Measurements from ENCODE around the gene CNOT2. TPM values are rescaled to one million over a fixed set of nuclear protein-coding genes. Genes with fewer than 3 reads are reported as not detected.
A peak's percentile ranks its signal among the peaks of the same experiment; 100 is the strongest.

Gene CNOT2
- total RNA-seq, 1 donor from 2014 or later: 74.4 TPM

DNA sequence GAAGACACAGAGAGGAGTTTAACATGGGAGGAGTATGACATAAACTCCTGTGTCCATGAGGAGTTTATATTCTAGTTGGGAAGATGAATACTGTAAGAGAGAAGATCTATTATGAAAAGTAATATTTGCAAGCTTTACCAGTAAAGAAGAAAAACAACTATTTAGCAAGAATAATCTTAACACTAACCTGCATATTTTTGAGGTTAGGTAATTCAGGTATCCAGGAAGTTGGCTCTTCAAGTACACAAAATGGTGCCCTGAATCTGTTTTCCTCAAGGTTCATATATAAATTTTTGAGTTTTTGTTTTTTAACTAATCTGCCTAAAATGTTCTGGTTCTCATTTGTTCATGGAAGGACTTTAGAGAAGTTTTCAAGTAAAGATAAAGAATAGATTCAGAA lies 89.0 kb downstream of the CNOT2 start:
- H3K4me3 Mint-ChIP-seq: no peak overlapping the region
- peaks cover 39% of the 10 kb centered on the region for H3K36me3 Mint-ChIP-seq (ENCODE audit: low read depth)
- intact Hi-C loops (cut with micrococcal nuclease): no loop called here

DNA sequence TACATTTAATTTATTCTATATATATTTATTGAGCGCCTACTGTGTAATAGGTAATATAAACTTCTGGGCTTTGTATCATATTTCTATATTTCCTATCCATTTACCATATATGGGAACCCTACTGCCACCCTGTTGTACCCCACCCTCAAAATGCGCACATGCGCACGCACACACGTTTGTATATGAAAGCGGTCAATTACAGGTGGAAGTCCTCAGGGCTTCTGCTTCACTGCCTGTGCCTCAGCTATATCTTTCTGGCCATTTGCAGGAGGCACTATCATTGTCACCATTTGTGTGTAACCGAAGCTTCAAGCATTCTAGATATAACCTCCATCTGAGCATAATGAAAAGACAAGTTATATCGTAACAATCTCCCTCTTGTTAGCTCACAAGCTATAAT lies 91.5 kb downstream of the CNOT2 start:
- Mint-ChIP-seq H3K4me3 (no peak overlapping the region), H3K27me3 (no peaks in the 10 kb centered on the region), H3K36me3 (ENCODE audit: low read depth) (peaks cover 43% of the 10 kb centered on the region), H3K9me3 (peaks cover 3% of the 10 kb centered on the region), H3K4me1 (peaks cover 4% of the 10 kb centered on the region), H3K27ac (no peak overlapping the region)
- no peak for DNase-seq
- intact Hi-C loops (cut with micrococcal nuclease): no loop called here

More for the DNA sequence above, 89.0 kb downstream of the CNOT2 start:
- no peak overlapping the region for H3K27ac Mint-ChIP-seq
- peaks cover 3% of the 10 kb centered on the region for H3K9me3 Mint-ChIP-seq
- H3K4me1 Mint-ChIP-seq: peaks cover 4% of the 10 kb centered on the region
- DNase-seq: no peak
- H3K27me3 Mint-ChIP-seq: no peaks in the 10 kb centered on the region

GRCh38 chr12:70338531-70338930 lies 95.3 kb downstream of the CNOT2 start:
- no peaks in the 10 kb centered on the region for H3K27me3 Mint-ChIP-seq
- H3K4me1 Mint-ChIP-seq: no peaks in the 10 kb centered on the region
- no peak overlapping the region for H3K4me3 Mint-ChIP-seq
- peaks cover 55% of the 10 kb centered on the region for H3K36me3 Mint-ChIP-seq (ENCODE audit: low read depth)
- H3K9me3 Mint-ChIP-seq: no peaks in the 10 kb centered on the region
- intact Hi-C loops (cut with micrococcal nuclease): no loop called here
- no peak for DNase-seq
- H3K27ac Mint-ChIP-seq: no peak overlapping the region

DNA sequence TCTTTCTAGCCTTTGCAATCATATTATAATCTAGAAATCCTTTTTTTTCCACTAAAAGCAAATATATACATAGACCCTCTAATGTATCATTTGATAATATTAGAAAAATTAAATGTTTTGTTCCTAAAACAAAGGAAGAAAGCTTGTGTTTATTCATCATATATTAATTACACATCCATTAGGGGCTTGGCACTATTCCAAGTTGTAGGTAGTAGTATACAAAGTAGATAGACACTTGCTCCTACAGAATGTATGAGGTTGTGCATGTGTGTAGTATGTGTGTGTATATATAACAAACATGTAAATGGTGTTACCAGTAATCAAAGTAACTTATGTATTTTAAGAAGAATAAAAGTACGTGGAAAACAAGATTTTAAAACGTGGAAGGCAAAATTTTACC lies 107.8 kb downstream of the CNOT2 start:
- Mint-ChIP-seq H3K9me3 (no peaks in the 10 kb centered on the region), H3K4me3 (no peak overlapping the region), H3K27me3 (no peaks in the 10 kb centered on the region), H3K27ac (no peak overlapping the region), H3K36me3 (ENCODE audit: low read depth) (peaks cover 24% of the 10 kb centered on the region), H3K4me1 (no peaks in the 10 kb centered on the region)
- no peak for DNase-seq
- intact Hi-C loops (cut with micrococcal nuclease): no loop called here

DNA sequence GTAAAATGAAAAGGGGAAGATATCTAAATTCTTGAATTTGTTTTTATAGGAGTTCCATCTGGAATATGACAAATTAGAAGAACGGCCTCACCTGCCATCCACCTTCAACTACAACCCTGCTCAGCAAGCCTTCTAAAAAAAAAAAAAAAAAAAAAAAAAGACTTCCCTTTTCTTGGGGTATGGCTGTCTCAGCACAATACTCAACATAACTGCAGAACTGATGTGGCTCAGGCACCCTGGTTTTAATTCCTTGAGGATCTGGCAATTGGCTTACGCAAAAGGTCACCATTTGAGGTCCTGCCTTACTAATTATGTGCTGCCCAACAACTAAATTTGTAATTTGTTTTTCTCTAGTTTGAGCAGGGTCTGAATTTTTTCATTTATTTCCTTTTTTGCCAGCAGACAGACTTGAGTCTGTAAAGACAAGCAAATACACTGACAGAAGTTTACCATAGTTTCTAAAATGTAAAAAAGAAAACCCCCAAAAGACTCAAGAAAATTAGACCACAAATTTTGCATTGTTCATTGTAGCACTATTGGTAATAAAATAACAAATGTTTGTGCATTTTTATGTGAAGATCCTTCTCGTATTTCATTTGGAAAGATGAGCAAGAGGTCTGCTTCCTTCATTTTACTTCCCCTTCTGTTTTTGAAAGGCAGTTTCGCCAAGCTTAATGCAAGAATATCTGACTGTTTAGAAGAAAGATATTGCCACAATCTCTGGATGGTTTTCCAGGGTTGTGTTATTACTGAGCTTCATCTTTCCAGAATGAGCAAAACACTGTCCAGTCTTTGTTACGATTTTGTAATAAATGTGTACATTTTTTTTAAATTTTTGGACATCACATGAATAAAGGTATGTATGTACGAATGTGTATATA lies 110.8 kb downstream of the CNOT2 start:
- H3K27me3 Mint-ChIP-seq: no peaks in the 10 kb centered on the region
- no peaks in the 10 kb centered on the region for H3K4me1 Mint-ChIP-seq
- H3K27ac Mint-ChIP-seq: no peak overlapping the region
- intact Hi-C loops (cut with micrococcal nuclease): loop anchor here (1.0 kb wide), 1 partner anchor 8 kb away; no protein-coding TSS in a partner anchor
- H3K4me3 Mint-ChIP-seq: no peak overlapping the region
- H3K9me3 Mint-ChIP-seq: no peaks in the 10 kb centered on the region
- peaks cover 22% of the 10 kb centered on the region for H3K36me3 Mint-ChIP-seq (ENCODE audit: low read depth)
- no peak for DNase-seq

DNA sequence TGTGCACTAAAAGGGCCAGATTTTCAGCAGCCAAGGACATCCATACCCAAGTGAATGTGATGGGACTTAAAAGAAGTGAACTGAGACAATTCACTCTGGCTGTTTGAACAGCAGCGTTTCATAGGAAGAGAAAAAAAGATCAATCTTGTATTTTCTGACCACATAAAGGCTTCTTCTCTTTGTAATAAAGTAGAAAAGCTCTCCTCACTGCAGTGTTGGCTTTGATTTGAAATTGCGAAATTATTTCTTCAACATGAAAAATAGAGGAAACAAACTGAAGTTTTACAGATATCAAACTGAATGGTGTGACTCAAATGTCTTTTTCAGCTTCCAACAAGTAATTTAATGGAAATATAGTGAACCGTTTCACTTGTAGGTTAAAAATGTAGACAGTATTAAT lies 111.6 kb downstream of the CNOT2 start:
- Mint-ChIP-seq H3K27ac (no peak overlapping the region), H3K36me3 (ENCODE audit: low read depth) (peaks cover 20% of the 10 kb centered on the region), H3K4me3 (no peak overlapping the region), H3K4me1 (no peaks in the 10 kb centered on the region), H3K27me3 (no peaks in the 10 kb centered on the region), H3K9me3 (no peaks in the 10 kb centered on the region)
- no peak for DNase-seq
- intact Hi-C loops (cut with micrococcal nuclease): no loop called here

GRCh38 chr12:70355972-70356371 lies 112.7 kb downstream of the CNOT2 start:
- no peak for DNase-seq
- Mint-ChIP-seq H3K4me3 (no peak overlapping the region), H3K9me3 (no peaks in the 10 kb centered on the region), H3K4me1 (no peaks in the 10 kb centered on the region), H3K27me3 (no peaks in the 10 kb centered on the region), H3K36me3 (ENCODE audit: low read depth) (peaks cover 20% of the 10 kb centered on the region), H3K27ac (no peak overlapping the region)
- intact Hi-C loops (cut with micrococcal nuclease): no loop called here

DNA sequence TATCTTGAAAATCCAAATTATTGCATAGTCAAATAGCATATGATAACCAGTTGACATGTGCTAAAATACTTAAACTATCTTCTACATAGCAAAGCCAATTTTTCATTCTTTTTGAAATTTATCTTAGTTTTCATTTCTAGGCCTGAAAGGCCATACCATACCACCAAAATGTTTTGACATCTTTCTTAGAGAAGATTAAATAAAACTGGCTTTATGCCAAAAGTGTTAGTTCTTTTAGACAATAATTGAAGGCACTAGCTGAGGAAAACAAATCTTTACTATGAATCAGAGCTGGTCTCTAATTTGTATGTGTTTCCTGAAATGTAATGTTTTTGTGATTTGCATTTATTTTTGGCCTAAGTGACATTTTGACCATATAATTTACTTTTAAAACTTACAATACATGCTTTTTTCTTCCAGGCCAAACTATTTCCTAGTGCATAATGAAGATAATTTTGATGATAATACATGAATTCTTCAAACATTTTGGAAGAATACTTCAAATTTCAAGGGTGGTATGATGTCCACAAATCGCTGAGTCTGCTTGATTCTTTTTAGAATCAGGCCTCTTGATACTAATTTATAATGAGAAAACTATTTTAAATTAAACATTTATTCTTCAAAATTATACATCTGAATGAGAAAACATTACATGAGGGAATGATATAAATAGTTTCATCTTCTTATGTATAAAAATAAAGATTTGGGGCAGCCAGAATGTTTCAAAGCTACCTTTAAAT lies 116.4 kb downstream of the CNOT2 start:
- Mint-ChIP-seq H3K36me3 (ENCODE audit: low read depth) (peaks cover 6% of the 10 kb centered on the region), H3K9me3 (no peaks in the 10 kb centered on the region), H3K4me3 (no peak overlapping the region), H3K4me1 (no peaks in the 10 kb centered on the region), H3K27ac (no peak overlapping the region), H3K27me3 (peaks cover 13% of the 10 kb centered on the region)
- DNase-seq: no peak
- intact Hi-C loops (cut with micrococcal nuclease): no loop called here

DNA sequence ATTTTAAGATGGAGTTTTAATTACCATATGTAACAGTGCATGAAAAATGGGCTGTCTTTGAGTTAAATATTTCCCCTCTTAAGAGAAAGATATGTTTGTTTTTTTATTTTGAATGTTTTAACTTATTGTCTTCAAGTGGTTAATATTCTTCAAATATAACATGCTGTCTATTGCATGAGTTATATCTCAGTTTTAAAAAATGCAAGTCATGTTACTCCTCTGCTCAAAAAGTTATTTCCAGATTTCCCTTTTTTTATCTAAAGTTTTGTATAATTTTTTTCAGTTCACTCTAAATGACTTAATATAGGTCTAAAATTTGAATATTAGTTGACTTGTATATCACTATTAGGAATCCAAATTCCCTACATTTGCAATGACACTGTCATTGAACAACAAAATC lies 117.0 kb downstream of the CNOT2 start:
- H3K9me3 Mint-ChIP-seq: no peaks in the 10 kb centered on the region
- peaks cover 3% of the 10 kb centered on the region for H3K36me3 Mint-ChIP-seq (ENCODE audit: low read depth)
- intact Hi-C loops (cut with micrococcal nuclease): no loop called here
- no peak overlapping the region for H3K4me3 Mint-ChIP-seq
- H3K27ac Mint-ChIP-seq: no peak overlapping the region
- peaks cover 6% of the 10 kb centered on the region for H3K4me1 Mint-ChIP-seq
- DNase-seq: no peak
- H3K27me3 Mint-ChIP-seq: peaks cover 19% of the 10 kb centered on the region

GRCh38 chr12:70364695-70365397 lies 121.6 kb downstream of the CNOT2 start:
- no peak for DNase-seq
- Mint-ChIP-seq H3K9me3 (no peaks in the 10 kb centered on the region), H3K4me3 (peak overlapping the region; percentile 82), H3K4me1 (peaks cover 17% of the 10 kb centered on the region), H3K27me3 (peaks cover 39% of the 10 kb centered on the region), H3K36me3 (ENCODE audit: low read depth) (peaks cover 2% of the 10 kb centered on the region), H3K27ac (no peak overlapping the region)
- intact Hi-C loops (cut with micrococcal nuclease): no loop called here

DNA sequence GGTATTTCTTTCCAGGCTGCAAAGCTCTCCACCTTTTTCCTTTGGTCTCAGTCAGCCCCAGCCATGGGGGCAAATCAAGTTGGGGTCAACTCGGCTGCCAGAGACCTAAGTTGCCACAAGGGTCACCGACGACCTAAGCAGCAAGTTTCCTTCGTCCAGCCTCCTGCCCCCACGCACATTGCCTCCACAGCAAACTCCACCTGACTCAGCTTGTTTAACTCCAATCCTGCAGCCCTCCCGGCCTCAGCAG lies 122.1 kb downstream of the CNOT2 start:
- no peaks in the 10 kb centered on the region for H3K9me3 Mint-ChIP-seq
- H3K36me3 Mint-ChIP-seq (ENCODE audit: low read depth): peaks cover 2% of the 10 kb centered on the region
- no peak overlapping the region for H3K27ac Mint-ChIP-seq
- peak overlapping the region; percentile 82 for H3K4me3 Mint-ChIP-seq
- peaks cover 17% of the 10 kb centered on the region for H3K4me1 Mint-ChIP-seq
- peaks cover 39% of the 10 kb centered on the region for H3K27me3 Mint-ChIP-seq
- DNase-seq: no peak
- intact Hi-C loops (cut with micrococcal nuclease): no loop called here

DNA sequence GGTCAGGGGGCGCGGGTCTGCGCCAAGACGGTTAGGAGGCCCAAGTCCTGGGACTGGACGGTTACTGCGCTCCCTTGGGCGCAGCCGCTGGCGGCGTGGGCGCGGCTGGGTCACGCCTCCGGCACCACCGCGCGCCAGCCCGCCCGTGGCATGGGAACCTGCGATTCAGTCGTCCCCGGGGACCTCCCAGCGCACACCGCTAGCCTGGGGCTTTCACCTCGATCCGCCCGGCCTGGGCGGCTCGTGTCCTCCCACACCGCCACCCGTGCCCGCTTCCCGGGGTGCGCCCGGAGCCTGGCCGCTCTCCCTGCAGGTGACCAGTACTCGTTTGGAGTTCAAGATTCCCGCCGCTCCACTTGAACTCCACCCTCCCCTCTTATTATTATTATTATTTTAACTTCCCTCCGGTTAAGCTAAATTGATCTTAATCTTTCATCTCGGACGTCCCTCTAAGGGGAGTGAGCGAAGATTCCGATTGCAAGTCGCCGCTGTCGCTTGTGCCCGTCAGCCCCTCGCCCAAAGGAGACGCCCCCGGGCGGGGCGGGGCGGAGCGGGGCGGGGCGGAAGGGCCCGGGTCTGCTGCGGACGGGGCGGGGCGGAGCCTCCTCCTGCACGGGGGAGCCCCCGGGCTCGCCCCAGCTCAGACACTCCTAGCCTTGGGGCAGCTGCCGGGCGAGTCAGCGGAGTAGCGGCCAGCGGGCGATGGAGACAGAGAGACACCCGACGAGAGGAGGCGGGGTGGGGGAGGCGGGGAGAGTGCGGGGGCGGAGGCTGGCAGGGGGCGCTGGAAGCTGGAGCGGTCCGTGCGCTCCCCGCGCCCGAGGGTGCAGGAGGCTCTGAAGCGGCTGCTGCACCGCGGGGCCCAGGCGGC lies 122.7 kb downstream of the CNOT2 start, which contains the start of gene KCNMB4:
Gene KCNMB4, plus strand, starts transcription at position 643 of the 871 bp plus-strand sequence. CDS start 445 bp downstream, outside the sequence.
- intact Hi-C loops (cut with micrococcal nuclease): loop anchor here (1.0 kb wide), 1 partner anchor 124 kb away; no protein-coding TSS in a partner anchor
- no peaks in the 10 kb centered on the region for H3K9me3 Mint-ChIP-seq
- peaks cover 39% of the 10 kb centered on the region for H3K27me3 Mint-ChIP-seq

GRCh38 chr12:70366581-70367257 lies 123.5 kb downstream of the CNOT2 start:
- Mint-ChIP-seq H3K27me3 (peaks cover 39% of the 10 kb centered on the region), H3K4me3 (peak overlapping the region; percentile 92), H3K27ac (peak overlapping the region; percentile 58), H3K4me1 (peaks cover 17% of the 10 kb centered on the region), H3K36me3 (ENCODE audit: low read depth) (peaks cover 2% of the 10 kb centered on the region), H3K9me3 (no peaks in the 10 kb centered on the region)
- intact Hi-C loops (cut with micrococcal nuclease): loop anchor here (1.0 kb wide), 1 partner anchor 124 kb away; no protein-coding TSS in a partner anchor
- peak; percentile 89 for DNase-seq

More for the DNA sequence above, 122.7 kb downstream of the CNOT2 start, which contains the start of gene KCNMB4:
- H3K4me3 Mint-ChIP-seq: peak within 1 kb of the TSS; percentile 92
- peaks cover 2% of the 10 kb centered on the region for H3K36me3 Mint-ChIP-seq (ENCODE audit: low read depth)
- peak; percentile 94 for DNase-seq
- peaks cover 17% of the 10 kb centered on the region for H3K4me1 Mint-ChIP-seq
- H3K27ac Mint-ChIP-seq: peak within 1 kb of the TSS; percentile 58

Measured in activated CD4-positive, alpha-beta T cell treated with anti-CD3 and anti-CD28 coated beads, Interleukin-2, amount 10 ng/mL, durations not matched to agents 24 days and 14 days (primary cell).